Stimulated activated CD4-positive, alpha-beta T cell treated with anti-CD3 and anti-CD28 coated beads, Interleukin-1b, Interleukin-23, amount 100 ng/mL, for 4 hours (primary cell): ENCODE data around the gene SAMSN1.
"Not testable (repeated sequence)": the region's sequence is repeated elsewhere in the genome, so short reads cannot be mapped to it uniquely, and the experiment has no call there.

Experiments used
- DNase-seq, 2 donors: peaks; one replicate each; pipeline ENCODE4 v3.0.0-alpha.2; 2020; ENCODE audit warnings: low read depth in 2 of 2

SAMSN1 gene

GRCh38 chr21:14528815-14529214, 17.3 kb downstream of the SAMSN1 start:
- no peak for DNase-seq

GRCh38 chr21:14527696-14528652, 18.1 kb downstream of the SAMSN1 start:
- DNase-seq, result no peak

- DNase-seq, result no peak
These were observed 19.0 kb downstream of the SAMSN1 start for GRCh38 chr21:14526836-14527695.

GRCh38 chr21:14526199-14526598, 19.9 kb downstream of the SAMSN1 start:
- no peak for DNase-seq

GRCh38 chr21:14523234-14523633, 22.9 kb downstream of the SAMSN1 start:
- peak; percentile 29 to 30 for DNase-seq

- no peak for DNase-seq
These were observed 23.4 kb downstream of the SAMSN1 start for GRCh38 chr21:14522736-14523135.

GRCh38 chr21:14520535-14520934, 25.6 kb downstream of the SAMSN1 start:
- no peak for DNase-seq

- no peak for DNase-seq
These were observed 27.1 kb downstream of the SAMSN1 start for GRCh38 chr21:14519000-14519399.

GRCh38 chr21:14513804-14514203, 32.3 kb downstream of the SAMSN1 start:
- no peak for DNase-seq

GRCh38 chr21:14506859-14507457, 39.2 kb downstream of the SAMSN1 start:
- not testable (repeated sequence) for DNase-seq

GRCh38 chr21:14500873-14501272, 45.2 kb downstream of the SAMSN1 start:
- DNase-seq, result no peak

GRCh38 chr21:14499316-14499715, 46.8 kb downstream of the SAMSN1 start:
- DNase-seq, result no peak

GRCh38 chr21:14497825-14498224, 48.3 kb downstream of the SAMSN1 start:
- DNase-seq, result no peak

GRCh38 chr21:14495075-14495474, 51.0 kb downstream of the SAMSN1 start:
- no peak for DNase-seq

- not testable (repeated sequence) for DNase-seq
These were observed 51.9 kb downstream of the SAMSN1 start for GRCh38 chr21:14494181-14494580.

GRCh38 chr21:14493731-14494130, 52.4 kb downstream of the SAMSN1 start:
- DNase-seq, result no peak

- no peak for DNase-seq
These were observed 53.2 kb downstream of the SAMSN1 start for GRCh38 chr21:14492931-14493330.

- no peak for DNase-seq
These were observed 54.8 kb downstream of the SAMSN1 start for GRCh38 chr21:14491269-14491681.

- no peak for DNase-seq
These were observed 57.4 kb downstream of the SAMSN1 start for GRCh38 chr21:14488672-14489204.

- no peak for DNase-seq
These were observed 58.4 kb downstream of the SAMSN1 start for GRCh38 chr21:14487490-14488432.

GRCh38 chr21:14486869-14487268, 59.2 kb downstream of the SAMSN1 start:
- no peak for DNase-seq
